IPS DF 6.9 (cell line): ENCODE data around the gene GDPD1.
"Not testable (repeated sequence)": the region's sequence is repeated elsewhere in the genome, so short reads cannot be mapped to it uniquely, and the experiment has no call there.

Source experiments
- DNase-seq: peaks from one replicate; pipeline ENCODE4 v3.0.0-alpha.2; 2013; ENCODE audit warnings: low read depth, low spot score
- H3K27ac ChIP-seq: one replicate; pipeline ENCODE4 v1.5.1; 2013; ENCODE audit warnings: low read length, control low read depth
- H3K27me3 ChIP-seq: 2 replicates; pipeline ENCODE4 v1.6.1; 2013; ENCODE audit warnings: mild to moderate bottlenecking, low read length; ENCODE audit not compliant: control insufficient read depth, insufficient read depth
- H3K36me3 ChIP-seq: 2 replicates; pipeline ENCODE4 v1.6.1; 2013; ENCODE audit warnings: low read length; ENCODE audit not compliant: control insufficient read depth, insufficient read depth
- H3K4me1 ChIP-seq: 2 replicates; pipeline ENCODE4 v1.6.1; 2013; ENCODE audit warnings: low read length; ENCODE audit not compliant: control insufficient read depth, insufficient read depth
- H3K4me3 ChIP-seq: 2 replicates; pipeline ENCODE4 v1.5.1; 2013; ENCODE audit warnings: mild to moderate bottlenecking, low read length
- H3K9me3 ChIP-seq: 2 replicates; pipeline ENCODE4 v1.6.1; 2013; ENCODE audit warnings: low read length, inconsistent platforms; ENCODE audit not compliant: control insufficient read depth, insufficient read depth
- WGBS: extraction: QIAGEN DNeasy Blood & Tissue Kit; methylation state at CpG from one replicate; pipeline ENCODE4 v1.1.7; 2013; ENCODE audit warnings: mixed read lengths, missing lambda C conversion rate; ENCODE audit not compliant: insufficient read length, insufficient coverage; 5-methylcytosine and 5-hydroxymethylcytosine counted together

Gene GDPD1

GRCh38 chr17:59310263-59310920 lies 90.1 kb downstream of the GDPD1 start:
- H3K4me1 ChIP-seq = no peaks in the 10 kb centered on the region
- no peak overlapping the region for H3K27ac ChIP-seq
- no peak for DNase-seq
- no peak overlapping the region for H3K4me3 ChIP-seq
- no CpG with 5 or more reads among the region's 6 CpGs for WGBS
- H3K9me3 ChIP-seq = no peaks in the 10 kb centered on the region
- no peaks in the 10 kb centered on the region for H3K27me3 ChIP-seq
- no peaks in the 10 kb centered on the region for H3K36me3 ChIP-seq

- Histone ChIP-seq H3K36me3 (no peaks in the 10 kb centered on the region), H3K4me3 (no peak overlapping the region), H3K4me1 (no peaks in the 10 kb centered on the region), H3K27ac (no peak overlapping the region), H3K9me3 (no peaks in the 10 kb centered on the region), H3K27me3 (no peaks in the 10 kb centered on the region)
- peak; percentile 33 for DNase-seq
- no CpG with 5 or more reads among the region's 5 CpGs for WGBS
Measured at GRCh38 chr17:59311051-59311468, 90.7 kb downstream of the GDPD1 start.

GRCh38 chr17:59311521-59311920 lies 91.2 kb downstream of the GDPD1 start:
- no CpG with 5 or more reads among the region's 7 CpGs for WGBS
- not testable (repeated sequence) for H3K4me3 ChIP-seq

GRCh38 chr17:59315866-59316265 lies 95.6 kb downstream of the GDPD1 start:
- no CpG with 5 or more reads among the region's 4 CpGs for WGBS
- H3K9me3 ChIP-seq = no peaks in the 10 kb centered on the region
- no peak overlapping the region for H3K27ac ChIP-seq
- no peaks in the 10 kb centered on the region for H3K4me1 ChIP-seq
- no peaks in the 10 kb centered on the region for H3K36me3 ChIP-seq
- H3K27me3 ChIP-seq = no peaks in the 10 kb centered on the region
- DNase-seq = no peak
- H3K4me3 ChIP-seq = no peak overlapping the region

More at GRCh38 chr17:59311521-59311920, 91.2 kb downstream of the GDPD1 start:
- not testable (repeated sequence) for H3K27me3 ChIP-seq, H3K36me3 ChIP-seq, H3K9me3 ChIP-seq, H3K4me1 ChIP-seq, H3K27ac ChIP-seq, DNase-seq
